ENCODE results near the gene SYP. TPM values are rescaled to one million over a fixed set of nuclear protein-coding genes. Genes with fewer than 3 reads are reported as not detected.

The SYP gene
- total and polyA plus RNA-seq, 9 of the 15 experiments (the other 6 are each of a cell fraction or from before 2014, with no cell fraction given) = 0.48 to 5.1 (median 2.6) TPM

- TF ChIP-seq ATF2 (CRISPR knock-in tag; IDR thresholded peaks at IDR 0.05) (0 out of 2 replicates have a peak, but pooled peaks have one; percentile 38), NFE2L1 (tag; IDR thresholded peaks at IDR 0.05; ENCODE audit: borderline replicate concordance, low read depth) (no peak), NEUROD1 (IDR thresholded peaks at IDR 0.05; ENCODE audit: borderline replicate concordance, low read depth, low read length, partially characterized antibody) (no peak), THRAP3 (IDR thresholded peaks at IDR 0.05; ENCODE audit: borderline replicate concordance) (no peak), MNT (conservative IDR thresholded peaks at IDR 0.05) (peak; percentile 46 to 59; a peak in 3 of 4 replicates), FOXP4 (CRISPR knock-in tag; IDR thresholded peaks at IDR 0.05; ENCODE audit: borderline replicate concordance) (peak; percentile 94), ZNF444 (CRISPR knock-in tag; IDR thresholded peaks at IDR 0.05) (no peak), ZNF318 (IDR thresholded peaks at IDR 0.05; ENCODE audit: borderline replicate concordance in 1 of 2, low read depth in 1 of 2) (no peak), ETV6 (IDR thresholded peaks at IDR 0.05; ENCODE audit: borderline replicate concordance in 1 of 2, low read depth in 2 of 2, low read length in 1 of 2) (no peak), ETV6 (CRISPR knock-in tag; IDR thresholded peaks at IDR 0.05; ENCODE audit: borderline replicate concordance) (peak; percentile 81; the same call in 1 of the 2 replicates), ZNF644 (tag; IDR thresholded peaks at IDR 0.05; ENCODE audit: low read depth) (no peak)
Observed at GRCh38 chrX:49155900-49156837, 43.8 kb downstream of the SYP start (continued).
